ENCODE measurements around the gene PIK3C2G.

PIK3C2G gene

DNA sequence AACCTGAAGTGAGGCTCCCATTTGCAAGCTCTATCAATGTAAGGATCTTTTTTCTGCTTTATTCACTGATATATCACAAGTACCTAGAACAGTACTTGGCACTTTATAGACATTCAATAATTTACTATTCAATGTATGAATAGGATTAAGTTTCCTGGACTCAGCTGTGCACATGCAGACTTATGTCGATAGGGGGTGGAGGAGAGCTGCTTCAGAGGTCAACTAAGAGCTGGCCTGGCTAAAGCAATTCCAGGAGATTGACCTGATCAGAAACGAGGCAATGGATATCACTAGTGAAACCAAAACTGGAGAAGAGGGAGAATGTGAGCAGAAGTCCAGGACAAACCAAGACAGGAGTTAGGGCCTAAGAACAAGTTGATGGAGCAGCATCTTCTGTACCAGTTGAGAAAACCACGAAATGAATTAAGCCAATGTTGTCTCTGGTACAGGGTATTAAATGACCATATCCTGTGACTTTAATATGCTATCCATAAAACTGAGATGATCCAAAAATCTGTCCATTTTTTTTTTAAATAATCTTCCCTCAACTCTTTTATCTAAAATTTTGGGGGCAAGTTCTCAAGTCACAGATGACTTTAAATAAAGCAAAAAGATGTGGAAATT, 169.2 kb downstream of the PIK3C2G start:
- H3K4me3 ChIP-seq (ENCODE audit: low read depth, low read length), result no peak overlapping the region
- TF ChIP-seq, protein P1, sequence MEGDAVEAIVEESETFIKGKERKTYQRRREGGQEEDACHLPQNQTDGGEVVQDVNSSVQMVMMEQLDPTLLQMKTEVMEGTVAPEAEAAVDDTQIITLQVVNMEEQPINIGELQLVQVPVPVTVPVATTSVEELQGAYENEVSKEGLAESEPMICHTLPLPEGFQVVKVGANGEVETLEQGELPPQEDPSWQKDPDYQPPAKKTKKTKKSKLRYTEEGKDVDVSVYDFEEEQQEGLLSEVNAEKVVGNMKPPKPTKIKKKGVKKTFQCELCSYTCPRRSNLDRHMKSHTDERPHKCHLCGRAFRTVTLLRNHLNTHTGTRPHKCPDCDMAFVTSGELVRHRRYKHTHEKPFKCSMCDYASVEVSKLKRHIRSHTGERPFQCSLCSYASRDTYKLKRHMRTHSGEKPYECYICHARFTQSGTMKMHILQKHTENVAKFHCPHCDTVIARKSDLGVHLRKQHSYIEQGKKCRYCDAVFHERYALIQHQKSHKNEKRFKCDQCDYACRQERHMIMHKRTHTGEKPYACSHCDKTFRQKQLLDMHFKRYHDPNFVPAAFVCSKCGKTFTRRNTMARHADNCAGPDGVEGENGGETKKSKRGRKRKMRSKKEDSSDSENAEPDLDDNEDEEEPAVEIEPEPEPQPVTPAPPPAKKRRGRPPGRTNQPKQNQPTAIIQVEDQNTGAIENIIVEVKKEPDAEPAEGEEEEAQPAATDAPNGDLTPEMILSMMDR (IDR thresholded peaks at IDR 0.05; ENCODE audit: low read depth, low read length, missing control alignments), result peak; percentile 97
- in situ Hi-C loops (cut with HindIII; ENCODE audit: low sequenced_read_pairs), result no loop called here
- DNase-seq (ENCODE audit: low read depth), result peak; percentile 49

DNA sequence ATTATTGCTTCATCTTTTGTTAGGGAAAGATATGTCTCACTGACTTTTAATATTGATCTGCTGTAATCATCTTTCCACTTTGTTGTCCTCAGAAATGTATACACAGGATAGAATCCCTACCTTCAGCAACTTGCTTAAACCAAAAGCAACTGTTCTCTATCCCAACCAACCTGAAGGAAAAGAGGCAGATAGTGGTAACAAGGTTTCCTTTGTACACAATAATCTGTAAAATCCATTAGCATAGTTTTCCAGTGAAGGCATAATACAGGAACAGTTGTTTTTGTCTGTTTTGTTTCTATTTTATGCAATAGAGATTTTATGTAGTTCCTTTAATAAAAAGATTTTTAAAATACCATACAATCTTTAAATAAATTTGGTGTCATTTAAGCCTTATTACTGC, 170.5 kb downstream of the PIK3C2G start:
- DNase-seq (ENCODE audit: low read depth), result no peak
- TF ChIP-seq, protein P1 (IDR thresholded peaks at IDR 0.05; ENCODE audit: low read depth, low read length, missing control alignments), result no peak
- in situ Hi-C loops (cut with HindIII; ENCODE audit: low sequenced_read_pairs), result no loop called here
- no peak overlapping the region for H3K4me3 ChIP-seq (ENCODE audit: low read depth, low read length)

DNA sequence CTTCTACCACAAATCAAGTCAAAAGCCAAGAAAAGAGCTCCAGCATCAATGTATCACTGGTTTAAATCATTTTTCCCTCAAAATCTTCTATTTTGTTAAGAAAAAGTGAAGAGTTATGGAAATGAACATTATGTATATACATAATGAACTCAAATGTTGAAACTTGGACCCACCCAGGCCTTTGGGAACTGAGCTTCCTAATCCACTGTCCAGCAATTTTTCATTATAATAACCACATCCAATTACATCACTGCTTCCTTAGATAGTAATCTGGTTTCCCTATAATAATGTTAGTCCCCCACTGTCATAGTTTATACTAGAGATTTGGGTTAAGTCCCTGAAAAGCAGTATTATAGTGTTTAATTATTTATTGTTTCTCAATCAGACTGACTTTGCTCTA, 170.9 kb downstream of the PIK3C2G start:
- no peak for DNase-seq (ENCODE audit: low read depth)
- TF ChIP-seq, protein P1 (IDR thresholded peaks at IDR 0.05; ENCODE audit: low read depth, low read length, missing control alignments), result no peak
- H3K4me3 ChIP-seq (ENCODE audit: low read depth, low read length), result no peak overlapping the region
- in situ Hi-C loops (cut with HindIII; ENCODE audit: low sequenced_read_pairs), result no loop called here

DNA sequence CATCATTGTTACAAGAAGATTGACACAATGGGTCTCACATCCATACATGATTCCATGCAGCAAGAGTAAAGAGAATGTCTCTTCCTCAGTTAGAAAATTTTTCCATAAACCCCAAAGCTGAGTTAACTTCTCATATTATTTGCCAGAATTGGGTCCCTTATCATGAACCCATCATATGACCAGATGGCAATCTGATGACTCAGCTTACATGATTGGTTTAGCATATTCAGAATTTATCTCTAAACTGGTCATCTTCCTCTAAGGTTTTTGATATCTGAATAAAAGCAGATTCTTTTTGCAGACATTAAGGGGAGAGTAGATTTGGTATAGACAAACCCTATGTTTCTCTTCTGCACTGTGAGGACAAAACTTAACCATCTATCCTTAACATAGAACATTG, 174.9 kb downstream of the PIK3C2G start:
- TF ChIP-seq, protein P1 (IDR thresholded peaks at IDR 0.05; ENCODE audit: low read depth, low read length, missing control alignments), result no peak
- in situ Hi-C loops (cut with HindIII; ENCODE audit: low sequenced_read_pairs), result no loop called here
- H3K4me3 ChIP-seq (ENCODE audit: low read depth, low read length), result no peak overlapping the region
- DNase-seq (ENCODE audit: low read depth), result no peak

DNA sequence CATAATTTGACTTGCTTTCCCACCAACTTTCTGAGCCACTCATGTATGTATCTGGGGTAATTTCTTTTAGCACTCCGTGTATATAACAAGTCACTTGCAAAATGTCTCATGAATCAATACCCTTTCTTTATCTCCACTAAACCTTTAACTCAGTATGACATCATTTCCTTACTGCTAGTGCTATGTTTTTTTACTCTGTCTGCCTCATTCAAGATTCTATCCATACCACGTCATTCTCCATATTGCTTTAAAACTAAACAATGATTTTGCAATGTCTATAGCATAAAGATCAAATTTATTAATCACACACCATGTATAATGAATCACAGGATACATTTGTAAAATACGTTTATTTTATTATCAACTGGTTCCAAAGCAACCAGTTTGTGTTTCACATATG, 178.2 kb downstream of the PIK3C2G start:
- in situ Hi-C loops (cut with HindIII; ENCODE audit: low sequenced_read_pairs), result no loop called here
- DNase-seq (ENCODE audit: low read depth), result no peak
- TF ChIP-seq, protein P1 (IDR thresholded peaks at IDR 0.05; ENCODE audit: low read depth, low read length, missing control alignments), result no peak
- no peak overlapping the region for H3K4me3 ChIP-seq (ENCODE audit: low read depth, low read length)

DNA sequence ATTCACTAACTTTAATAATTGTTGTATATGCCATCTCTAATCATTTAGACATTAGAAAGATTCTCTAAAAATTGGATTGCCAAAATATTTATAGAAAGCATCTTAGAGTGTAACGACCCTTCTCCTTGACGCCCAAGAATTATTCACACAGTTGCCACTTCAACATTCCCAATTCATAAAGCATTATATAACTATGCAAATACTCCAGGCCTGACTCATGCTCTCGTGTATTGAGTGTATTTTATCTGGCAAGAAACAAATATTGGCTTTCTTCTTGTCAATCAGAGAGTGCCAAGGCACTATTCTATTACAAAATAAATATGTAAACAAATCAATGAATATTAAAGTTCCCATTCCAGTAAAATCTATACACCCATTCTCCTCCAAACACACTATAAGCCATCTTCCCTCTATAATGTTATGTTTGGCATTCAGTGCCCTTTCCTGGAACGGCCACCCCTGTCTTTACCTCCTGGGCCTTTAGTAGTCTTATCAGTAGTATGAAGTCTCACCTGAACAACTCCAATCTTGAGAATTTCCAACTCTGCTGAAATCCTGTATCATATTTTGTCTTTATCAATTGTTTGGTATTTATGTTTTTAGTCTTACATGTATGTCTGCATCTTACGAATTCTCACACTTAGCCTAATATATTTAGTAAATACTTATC, 182.6 kb downstream of the PIK3C2G start:
- peak; percentile 28 for DNase-seq (ENCODE audit: low read depth)
- in situ Hi-C loops (cut with HindIII; ENCODE audit: low sequenced_read_pairs), result no loop called here
- TF ChIP-seq, protein P1 (IDR thresholded peaks at IDR 0.05; ENCODE audit: low read depth, low read length, missing control alignments), result no peak
- no peak overlapping the region for H3K4me3 ChIP-seq (ENCODE audit: low read depth, low read length)

Measured in astrocyte of the cerebellum (primary cell).